Amygdala (tissue), 56 donors: ENCODE results near the gene LMBRD2.

Source experiments
- DNase-seq, 56 donors: peaks; one replicate each; lab custom pipeline; 2025; lab: John Stamatoyannopoulos, UW

The LMBRD2 gene

GRCh38 chr5:36055984-36056383 is 95.7 kb downstream of the LMBRD2 start:
- no peak for DNase-seq

GRCh38 chr5:36054647-36055046 is 97.0 kb downstream of the LMBRD2 start:
- no peak for DNase-seq

GRCh38 chr5:36052538-36052937 is 99.1 kb downstream of the LMBRD2 start:
- no peak for DNase-seq

GRCh38 chr5:36049949-36050348 is 101.7 kb downstream of the LMBRD2 start:
- DNase-seq: no peak
